Hepatocyte (in vitro differentiated cells): ENCODE results near the gene NPY2R.

Experiments
- EZH2 ChIP-seq: fragments of 200-600 bp; sonication (generic); IDR thresholded peaks from 2 replicates; pipeline ENCODE4 v1.6.1; 2016; ENCODE audit warnings: antibody characterized with exemption, mild to moderate bottlenecking, borderline replicate concordance
- EZH2phosphoT487 ChIP-seq: fragments of 200-600 bp; sonication (generic); IDR thresholded peaks from one replicate; pipeline ENCODE4 v1.6.1; 2018; ENCODE audit warnings: antibody characterized with exemption, mild to moderate bottlenecking, low read depth, moderate library complexity; ENCODE audit not compliant: unreplicated experiment, severe bottlenecking
- TF ChIP-seq, protein P1 (sequence below): fragments of 200-600 bp; sonication (generic); IDR thresholded peaks from 2 replicates; pipeline ENCODE4 v1.5.1; 2016; ENCODE audit warnings: antibody characterized with exemption, mild to moderate bottlenecking; ENCODE audit not compliant: poor library complexity

DNA sequence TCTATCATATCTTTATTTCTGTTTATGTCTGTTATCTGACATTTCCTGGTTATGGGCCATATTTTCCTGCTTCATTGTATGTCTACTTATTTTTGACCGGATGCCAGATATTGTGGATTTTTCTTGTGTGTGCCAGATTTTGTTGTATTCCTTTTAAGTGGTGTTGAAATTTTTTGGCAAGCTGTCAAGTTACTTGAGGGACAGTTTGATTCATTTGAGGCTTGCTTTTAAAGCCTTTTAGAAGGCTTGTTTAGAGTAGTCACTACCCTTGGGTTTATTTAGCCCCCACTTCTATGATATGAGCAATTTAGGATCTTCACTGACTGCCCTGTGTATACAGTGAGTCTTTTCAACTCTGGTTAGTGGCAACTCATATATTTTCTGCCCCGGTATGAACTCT lies 29.2 kb upstream of the NPY2R start:
- TF ChIP-seq, protein P1, sequence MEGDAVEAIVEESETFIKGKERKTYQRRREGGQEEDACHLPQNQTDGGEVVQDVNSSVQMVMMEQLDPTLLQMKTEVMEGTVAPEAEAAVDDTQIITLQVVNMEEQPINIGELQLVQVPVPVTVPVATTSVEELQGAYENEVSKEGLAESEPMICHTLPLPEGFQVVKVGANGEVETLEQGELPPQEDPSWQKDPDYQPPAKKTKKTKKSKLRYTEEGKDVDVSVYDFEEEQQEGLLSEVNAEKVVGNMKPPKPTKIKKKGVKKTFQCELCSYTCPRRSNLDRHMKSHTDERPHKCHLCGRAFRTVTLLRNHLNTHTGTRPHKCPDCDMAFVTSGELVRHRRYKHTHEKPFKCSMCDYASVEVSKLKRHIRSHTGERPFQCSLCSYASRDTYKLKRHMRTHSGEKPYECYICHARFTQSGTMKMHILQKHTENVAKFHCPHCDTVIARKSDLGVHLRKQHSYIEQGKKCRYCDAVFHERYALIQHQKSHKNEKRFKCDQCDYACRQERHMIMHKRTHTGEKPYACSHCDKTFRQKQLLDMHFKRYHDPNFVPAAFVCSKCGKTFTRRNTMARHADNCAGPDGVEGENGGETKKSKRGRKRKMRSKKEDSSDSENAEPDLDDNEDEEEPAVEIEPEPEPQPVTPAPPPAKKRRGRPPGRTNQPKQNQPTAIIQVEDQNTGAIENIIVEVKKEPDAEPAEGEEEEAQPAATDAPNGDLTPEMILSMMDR, result no peak
- TF ChIP-seq EZH2, result no peak
- no peak for TF ChIP-seq EZH2phosphoT487
